Breast epithelium (tissue), 4 donors: ENCODE results near the gene TTPAL. TPM values are rescaled to one million over a fixed set of nuclear protein-coding genes. Genes with fewer than 3 reads are reported as not detected.

ENCODE experiments used
- DNase-seq, 2 donors: peaks; one replicate each; pipeline ENCODE4 v3.0.0-alpha.2; 2019; ENCODE audit warnings: low spot score in 2 of 2
- H3K27ac ChIP-seq, 2 donors: fragments of 200-600 bp; sonication (generic) in 1 of 2; one replicate each; pipeline ENCODE4 v1.5.1; 2016 to 2019; ENCODE audit warnings: mild to moderate bottlenecking in 1 of 2
- H3K27me3 ChIP-seq, 2 donors: fragments of 200-600 bp; sonication (generic) in 1 of 2; one replicate each; pipeline versions ENCODE4 v1.5.1 to v1.6.0; 2017 to 2019; ENCODE audit warnings: control low read depth in 1 of 2, mild to moderate bottlenecking in 1 of 2
- H3K36me3 ChIP-seq: fragments of 200-600 bp; one replicate; pipeline ENCODE4 v1.5.1; 2019
- H3K4me1 ChIP-seq, 2 donors: fragments of 200-600 bp; sonication (generic); one replicate each; pipeline ENCODE4 v1.5.1; 2016 to 2019; ENCODE audit warnings: control low read depth in 1 of 2
- H3K4me3 ChIP-seq, 3 donors: fragments of 200-600 bp; sonication (generic); 1 replicate in 2 of 3; 2 replicates in 1 of 3; pipeline ENCODE4 v1.5.1; 2016 to 2019; ENCODE audit warnings: mild to moderate bottlenecking in 3 of 3, moderate library complexity in 2 of 3
- H3K9me3 ChIP-seq, 2 donors: fragments of 200-600 bp; sonication (generic) in 1 of 2; one replicate each; pipeline ENCODE4 v1.5.1; 2016 to 2019; ENCODE audit warnings: control low read depth in 1 of 2
- CTCF ChIP-seq, 3 donors: fragments of 450-650 bp; IDR thresholded peaks; one replicate each; pipeline ENCODE4 v1.5.1; 2016 to 2017; ENCODE audit warnings: antibody characterized with exemption in 3 of 3, mild to moderate bottlenecking in 3 of 3, moderate library complexity in 3 of 3
- POLR2A ChIP-seq: fragments of 450-650 bp; IDR thresholded peaks from one replicate; pipeline ENCODE4 v1.6.1; 2016; ENCODE audit warnings: antibody characterized with exemption, mild to moderate bottlenecking, moderate library complexity
- POLR2AphosphoS5 ChIP-seq, 3 donors: sonication (generic); formaldehyde crosslinking; IDR thresholded peaks; one replicate each; pipeline ENCODE4 v1.6.1; 2017; ENCODE audit warnings: antibody characterized with exemption in 3 of 3
- intact Hi-C: fragments of 100-400 bp; cut with DNase I; formaldehyde crosslinking; loops from one replicate; pipeline ENCODE4 v1.15.1; 2023; ENCODE audit warnings: low total_unique reads
- total RNA-seq, 3 donors: library from RNA; depleted of rRNA; stranded (reverse); fragments of >200 nt; gene quantifications; one replicate each; pipeline ENCODE4 v1.1.0, GENCODE V29; 2016

The TTPAL gene
- total RNA-seq, 3 donors from 2014 or later: 13.5 to 40.8 (median 14.7) TPM

- Histone ChIP-seq H3K27me3 (no peaks in the 10 kb centered on the region), H3K27ac (no peak overlapping the region), H3K4me3 (no peak overlapping the region), H3K4me1 (no peaks in the 10 kb centered on the region), H3K9me3 (no peaks in the 10 kb centered on the region), H3K36me3 (peaks cover 12% of the 10 kb centered on the region)
- no peak for DNase-seq
- intact Hi-C loops: no loop called here
- TF ChIP-seq POLR2A (no peak), POLR2AphosphoS5 (IDR thresholded peaks at IDR 0.05) (no peak), CTCF (IDR thresholded peaks at IDR 0.05) (no peak)
These were observed 27.3 kb downstream of the TTPAL start for GRCh38 chr20:44502968-44503367.

GRCh38 chr20:44504402-44505307, 29.0 kb downstream of the TTPAL start:
- peaks cover 12% of the 10 kb centered on the region for H3K36me3 ChIP-seq
- TF ChIP-seq POLR2A: no peak
- TF ChIP-seq POLR2AphosphoS5 (IDR thresholded peaks at IDR 0.05): no peak
- TF ChIP-seq CTCF (IDR thresholded peaks at IDR 0.05): no peak
- intact Hi-C loops: no loop called here
- no peak overlapping the region for H3K4me3 ChIP-seq
- no peaks in the 10 kb centered on the region for H3K4me1 ChIP-seq
- H3K9me3 ChIP-seq: no peaks in the 10 kb centered on the region
- no peak overlapping the region for H3K27ac ChIP-seq
- no peaks in the 10 kb centered on the region for H3K27me3 ChIP-seq
- no peak for DNase-seq

GRCh38 chr20:44509762-44510161, 34.1 kb downstream of the TTPAL start:
- Histone ChIP-seq H3K27me3 (no peaks in the 10 kb centered on the region), H3K4me1 (no peaks in the 10 kb centered on the region), H3K27ac (no peak overlapping the region), H3K9me3 (no peaks in the 10 kb centered on the region), H3K4me3 (no peak overlapping the region), H3K36me3 (peaks cover 6% of the 10 kb centered on the region)
- no peak for DNase-seq
- no peak for TF ChIP-seq POLR2A
- TF ChIP-seq POLR2AphosphoS5 (IDR thresholded peaks at IDR 0.05): no peak
- TF ChIP-seq CTCF (IDR thresholded peaks at IDR 0.05): no peak
- intact Hi-C loops: no loop called here

GRCh38 chr20:44513871-44514270, 38.2 kb downstream of the TTPAL start:
- Histone ChIP-seq H3K4me1 (no peaks in the 10 kb centered on the region), H3K27me3 (no peaks in the 10 kb centered on the region), H3K36me3 (no peaks in the 10 kb centered on the region), H3K9me3 (no peaks in the 10 kb centered on the region), H3K27ac (no peak overlapping the region), H3K4me3 (no peak overlapping the region)
- TF ChIP-seq POLR2AphosphoS5 (IDR thresholded peaks at IDR 0.05) (no peak), CTCF (IDR thresholded peaks at IDR 0.05) (no peak), POLR2A (no peak)
- no peak for DNase-seq
- intact Hi-C loops: no loop called here

- no peak for DNase-seq
- Histone ChIP-seq H3K4me3 (no peak overlapping the region), H3K27me3 (no peaks in the 10 kb centered on the region), H3K27ac (no peak overlapping the region), H3K9me3 (no peaks in the 10 kb centered on the region), H3K36me3 (no peaks in the 10 kb centered on the region), H3K4me1 (peaks cover 0 to 3% of the 10 kb centered on the region in 2 donors)
- intact Hi-C loops: no loop called here
- TF ChIP-seq CTCF (IDR thresholded peaks at IDR 0.05) (no peak), POLR2AphosphoS5 (IDR thresholded peaks at IDR 0.05) (no peak), POLR2A (no peak)
These were observed 40.8 kb downstream of the TTPAL start for GRCh38 chr20:44516491-44516890.
